ENCODE measurements around the gene C5orf15.
A peak's percentile ranks its signal among the peaks of the same experiment; 100 is the strongest.

Gene C5orf15

GRCh38 chr5:133998042-133998441 lies 29.6 kb upstream of the C5orf15 start:
- Histone ChIP-seq H3K27me3 (ENCODE audit: insufficient read depth, poor library complexity, severe bottlenecking) (no peaks in the 10 kb centered on the region), H3K4me3 (ENCODE audit: severe bottlenecking) (no peak overlapping the region), H3K4me1 (ENCODE audit: insufficient read depth, poor library complexity, severe bottlenecking) (peaks cover 27% of the 10 kb centered on the region), H3K9me3 (ENCODE audit: severe bottlenecking) (no peaks in the 10 kb centered on the region), H3K27ac (ENCODE audit: poor library complexity, severe bottlenecking) (no peak overlapping the region), H3K36me3 (ENCODE audit: low read depth) (peaks cover 44% of the 10 kb centered on the region)
- ATAC-seq (ENCODE audit: low read depth) (no peak), DNase-seq (ENCODE audit: low spot score) (no peak)
- TF ChIP-seq CTCF (IDR thresholded peaks at IDR 0.05; ENCODE audit: poor library complexity, severe bottlenecking) = no peak

- TF ChIP-seq CTCF (IDR thresholded peaks at IDR 0.05; ENCODE audit: poor library complexity, severe bottlenecking) = peak; percentile 66
These were observed 28.3 kb upstream of the C5orf15 start for GRCh38 chr5:133996683-133997252.

GRCh38 chr5:133995883-133996563 lies 27.6 kb upstream of the C5orf15 start:
- H3K4me3 ChIP-seq (ENCODE audit: severe bottlenecking) = no peak overlapping the region
- H3K36me3 ChIP-seq (ENCODE audit: low read depth) = peaks cover 44% of the 10 kb centered on the region
- no peaks in the 10 kb centered on the region for H3K27me3 ChIP-seq (ENCODE audit: insufficient read depth, poor library complexity, severe bottlenecking)
- DNase-seq (ENCODE audit: low spot score) = peak; percentile 57
- no peak overlapping the region for H3K27ac ChIP-seq (ENCODE audit: poor library complexity, severe bottlenecking)
- peaks cover 23% of the 10 kb centered on the region for H3K4me1 ChIP-seq (ENCODE audit: insufficient read depth, poor library complexity, severe bottlenecking)
- no peak for TF ChIP-seq CTCF (IDR thresholded peaks at IDR 0.05; ENCODE audit: poor library complexity, severe bottlenecking)
- no peak for ATAC-seq (ENCODE audit: low read depth)
- no peaks in the 10 kb centered on the region for H3K9me3 ChIP-seq (ENCODE audit: severe bottlenecking)

More at GRCh38 chr5:133996683-133997252, 28.3 kb upstream of the C5orf15 start:
- no peaks in the 10 kb centered on the region for H3K27me3 ChIP-seq (ENCODE audit: insufficient read depth, poor library complexity, severe bottlenecking)
- H3K4me3 ChIP-seq (ENCODE audit: severe bottlenecking) = no peak overlapping the region
- ATAC-seq (ENCODE audit: low read depth) = no peak
- no peak overlapping the region for H3K27ac ChIP-seq (ENCODE audit: poor library complexity, severe bottlenecking)
- DNase-seq (ENCODE audit: low spot score) = peak; percentile 15
- no peaks in the 10 kb centered on the region for H3K9me3 ChIP-seq (ENCODE audit: severe bottlenecking)
- peaks cover 44% of the 10 kb centered on the region for H3K36me3 ChIP-seq (ENCODE audit: low read depth)
- H3K4me1 ChIP-seq (ENCODE audit: insufficient read depth, poor library complexity, severe bottlenecking) = peaks cover 23% of the 10 kb centered on the region

- ATAC-seq (ENCODE audit: low read depth) = no peak
- Histone ChIP-seq H3K4me1 (ENCODE audit: insufficient read depth, poor library complexity, severe bottlenecking) (peaks cover 23% of the 10 kb centered on the region), H3K27me3 (ENCODE audit: insufficient read depth, poor library complexity, severe bottlenecking) (no peaks in the 10 kb centered on the region), H3K27ac (ENCODE audit: poor library complexity, severe bottlenecking) (no peak overlapping the region), H3K9me3 (ENCODE audit: severe bottlenecking) (no peaks in the 10 kb centered on the region), H3K36me3 (ENCODE audit: low read depth) (peaks cover 44% of the 10 kb centered on the region), H3K4me3 (ENCODE audit: severe bottlenecking) (no peak overlapping the region)
- TF ChIP-seq CTCF (IDR thresholded peaks at IDR 0.05; ENCODE audit: poor library complexity, severe bottlenecking) = no peak
- DNase-seq (ENCODE audit: low spot score) = peak; percentile 38
These were observed 26.9 kb upstream of the C5orf15 start for GRCh38 chr5:133995341-133995740.

GRCh38 chr5:133994990-133995333 lies 26.5 kb upstream of the C5orf15 start:
- Histone ChIP-seq H3K4me1 (ENCODE audit: insufficient read depth, poor library complexity, severe bottlenecking) (peaks cover 23% of the 10 kb centered on the region), H3K4me3 (ENCODE audit: severe bottlenecking) (no peak overlapping the region), H3K9me3 (ENCODE audit: severe bottlenecking) (no peaks in the 10 kb centered on the region), H3K27ac (ENCODE audit: poor library complexity, severe bottlenecking) (no peak overlapping the region), H3K27me3 (ENCODE audit: insufficient read depth, poor library complexity, severe bottlenecking) (no peaks in the 10 kb centered on the region), H3K36me3 (ENCODE audit: low read depth) (peaks cover 44% of the 10 kb centered on the region)
- peak; percentile 25 for DNase-seq (ENCODE audit: low spot score)
- no peak for TF ChIP-seq CTCF (IDR thresholded peaks at IDR 0.05; ENCODE audit: poor library complexity, severe bottlenecking)
- ATAC-seq (ENCODE audit: low read depth) = no peak
